DMS153 treated with DMSO at 0.1 percent for 48 hours (cell line): ENCODE measurements around the gene PARD3B.
A peak's percentile ranks its signal among the peaks of the same experiment; 100 is the strongest.
"Not testable (repeated sequence)": the region's sequence is repeated elsewhere in the genome, so short reads cannot be mapped to it uniquely, and the experiment has no call there.

Experiments used
- DNase-seq: peaks from one replicate; lab custom pipeline; 2025; ENCODE audit not compliant: unreplicated experiment; lab: John Stamatoyannopoulos, UW

PARD3B gene

GRCh38 chr2:204541637-204542036, 3.6 kb upstream of the PARD3B start:
- no peak for DNase-seq

- DNase-seq: no peak
These were observed 2.2 kb upstream of the PARD3B start for GRCh38 chr2:204542982-204543608.

- peak; percentile 34 for DNase-seq
These were observed 823 bp downstream of the PARD3B start for GRCh38 chr2:204545861-204546735.

GRCh38 chr2:204550751-204551511, 5.7 kb downstream of the PARD3B start:
- DNase-seq: no peak

- DNase-seq: no peak
These were observed 6.2 kb downstream of the PARD3B start for GRCh38 chr2:204551512-204551863.

DNA sequence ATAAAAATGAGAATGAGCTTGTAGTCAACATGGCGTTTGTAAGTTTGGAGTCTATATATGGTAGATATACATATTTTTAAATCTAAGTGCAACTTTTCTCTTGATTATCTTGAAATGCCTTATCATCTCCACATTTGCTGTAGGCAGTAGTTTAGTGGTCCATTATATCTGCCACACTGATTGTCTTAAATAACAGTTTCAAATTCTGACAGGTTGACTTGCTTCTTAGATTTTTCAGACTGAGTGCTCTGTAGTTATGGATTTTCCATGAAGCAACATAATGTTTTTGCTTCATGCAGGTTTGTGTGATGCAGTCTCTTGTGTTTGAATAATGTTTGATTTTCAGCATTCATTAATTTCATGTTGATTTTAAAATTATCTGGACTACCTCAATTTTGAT, 12.3 kb downstream of the PARD3B start:
- DNase-seq: no peak

DNA sequence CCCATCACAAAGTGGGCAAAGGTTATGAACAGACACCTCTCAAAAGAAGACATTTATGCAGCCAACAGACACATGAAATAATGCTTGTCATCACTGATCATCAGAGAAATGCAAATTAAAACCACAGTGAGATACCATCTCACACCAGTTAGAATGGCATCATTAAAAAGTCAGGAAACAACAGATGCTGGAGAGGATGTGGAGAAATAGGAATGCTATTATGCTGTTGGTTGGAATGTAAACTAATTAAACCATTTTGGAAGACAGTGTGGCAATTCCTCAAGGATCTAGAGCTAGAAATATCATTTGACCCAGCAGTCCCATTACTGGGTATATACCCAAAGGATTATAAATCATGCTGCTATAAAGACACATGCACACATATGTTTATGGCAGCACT, 14.1 kb downstream of the PARD3B start:
- not testable (repeated sequence) for DNase-seq

DNA sequence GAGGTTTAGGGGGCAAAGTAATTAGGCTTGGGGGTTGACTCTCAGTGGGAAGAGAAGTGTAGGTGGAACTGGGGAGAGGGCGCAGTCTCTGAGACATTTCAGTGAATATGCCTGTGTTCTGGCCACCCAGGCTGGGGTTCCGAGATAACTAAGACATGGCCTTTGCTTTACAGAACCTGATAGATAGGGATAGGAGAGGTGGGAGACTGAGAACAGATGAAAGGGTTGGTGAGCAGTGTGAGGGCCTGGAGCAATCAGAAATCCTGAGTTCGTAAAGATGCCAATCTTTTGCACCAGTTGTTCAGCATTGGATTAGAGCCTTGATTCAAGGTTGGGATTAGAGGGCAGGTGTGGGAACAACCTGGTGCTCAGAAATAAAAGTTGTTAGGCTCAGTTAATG, 15.6 kb downstream of the PARD3B start:
- no peak for DNase-seq

GRCh38 chr2:204561771-204562170, 16.5 kb downstream of the PARD3B start:
- DNase-seq: no peak

DNA sequence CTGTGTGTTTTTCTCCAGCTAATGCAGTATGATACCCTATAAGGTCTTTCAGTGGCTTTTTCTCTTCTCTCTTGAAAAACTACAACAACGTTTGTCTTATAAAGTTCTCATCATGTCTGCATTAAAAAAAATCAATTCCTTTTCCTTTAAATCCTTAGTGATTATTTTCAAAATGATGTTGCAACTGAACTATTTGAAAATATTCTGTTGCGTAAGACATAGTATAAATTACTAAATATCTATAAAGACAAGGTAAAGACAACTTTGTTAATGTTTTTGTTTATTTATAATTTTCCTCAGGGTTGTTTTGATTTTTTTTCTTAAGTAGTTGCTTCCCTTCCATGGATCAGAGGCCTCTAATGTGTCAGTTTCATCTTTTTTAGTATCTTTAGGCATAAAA, 21.2 kb downstream of the PARD3B start:
- no peak for DNase-seq

- DNase-seq: no peak
These were observed 25.1 kb downstream of the PARD3B start for GRCh38 chr2:204570421-204570820.

- no peak for DNase-seq
These were observed 25.8 kb downstream of the PARD3B start for GRCh38 chr2:204571041-204571440.

DNA sequence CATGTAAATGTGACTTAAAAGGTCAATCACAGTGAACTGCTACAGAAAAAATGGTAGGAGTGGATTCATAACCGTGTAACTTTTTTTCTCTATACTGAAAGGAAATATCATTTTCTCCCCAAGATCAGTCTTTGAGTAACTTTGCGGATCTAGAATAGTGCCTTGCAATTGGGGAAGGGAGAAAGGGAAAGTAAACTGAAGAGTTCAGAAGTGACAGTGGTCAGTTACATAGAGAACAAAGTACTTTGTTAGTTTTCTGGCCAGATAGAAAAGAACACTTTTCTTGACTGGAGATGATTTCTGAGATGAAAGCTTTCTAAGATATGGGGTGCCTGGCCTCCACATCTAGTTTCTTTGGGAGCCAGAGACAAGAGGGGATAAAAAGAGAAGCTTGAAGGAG, 26.6 kb downstream of the PARD3B start:
- DNase-seq: no peak

- no peak for DNase-seq
These were observed 27.9 kb downstream of the PARD3B start for GRCh38 chr2:204573221-204573620.

DNA sequence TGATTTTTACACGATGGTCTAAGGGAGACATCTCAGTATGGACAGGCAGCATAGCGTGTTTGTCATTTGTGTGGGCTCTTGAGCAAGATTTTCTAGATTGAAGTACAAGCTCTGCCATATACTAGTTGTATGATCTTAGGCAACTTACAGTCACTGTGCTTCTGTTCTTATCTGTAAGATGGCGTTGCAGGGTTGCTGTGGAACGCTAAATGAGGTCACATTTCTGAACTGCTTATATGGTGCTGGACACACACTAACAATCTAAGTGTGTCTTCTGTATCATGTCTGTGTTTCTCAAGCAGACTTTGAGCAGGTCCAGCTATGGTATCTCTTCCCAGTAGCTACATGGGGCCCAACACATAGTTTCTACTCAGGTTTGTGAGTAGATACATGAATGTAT, 29.2 kb downstream of the PARD3B start:
- DNase-seq: no peak

DNA sequence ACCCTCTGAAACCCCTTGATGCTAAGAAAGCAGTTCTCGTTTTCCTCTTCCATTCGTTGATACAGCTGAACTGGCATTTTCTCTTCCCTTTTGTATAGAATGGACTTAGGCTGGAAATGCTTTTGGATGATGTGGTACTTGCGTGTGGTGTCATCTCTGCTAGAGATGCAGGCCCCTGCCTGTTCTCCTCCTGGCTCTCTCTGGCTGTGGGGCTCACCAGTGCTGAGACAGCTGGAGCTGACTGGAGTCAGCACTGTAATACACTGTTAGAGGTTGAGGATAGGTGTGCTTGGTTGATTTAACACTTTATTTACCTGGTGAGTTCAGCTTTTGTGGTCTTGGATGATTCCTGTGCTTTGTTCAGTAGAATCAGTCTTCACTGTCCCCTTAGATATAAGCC, 30.2 kb downstream of the PARD3B start:
- DNase-seq: no peak

- no peak for DNase-seq
These were observed 31.2 kb downstream of the PARD3B start for GRCh38 chr2:204576362-204576979.

DNA sequence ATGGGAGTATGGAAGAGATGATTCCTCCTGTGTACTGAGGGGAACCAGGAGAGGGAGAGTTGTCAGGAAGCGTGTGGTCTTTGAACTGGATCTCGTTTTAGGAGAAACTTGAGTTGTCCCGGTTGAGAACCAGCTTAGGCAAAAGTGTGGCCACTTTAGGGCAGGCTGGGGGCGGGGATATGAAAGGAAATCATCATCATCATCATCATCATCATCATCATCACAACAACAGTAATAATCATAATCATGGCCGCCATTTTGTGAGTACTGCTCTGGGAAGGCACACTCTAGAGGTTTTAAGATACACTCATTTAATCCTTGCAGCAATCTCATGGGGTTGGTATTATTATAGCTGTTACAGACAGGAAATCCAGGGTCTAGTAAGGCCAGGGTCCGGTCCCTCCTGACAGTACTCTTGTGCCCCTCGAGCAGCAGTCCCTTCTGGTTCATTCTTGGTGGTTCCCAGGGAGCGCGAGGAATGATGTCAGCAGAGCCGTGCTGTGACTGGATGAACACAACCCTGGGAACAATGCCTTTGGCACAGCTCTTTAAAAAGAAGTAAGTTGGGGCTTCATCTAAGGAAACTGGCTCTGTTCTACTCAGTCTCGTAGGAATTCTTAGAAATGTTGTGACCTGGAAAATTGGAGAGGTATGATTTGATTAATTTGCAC, 33.8 kb downstream of the PARD3B start:
- no peak for DNase-seq

DNA sequence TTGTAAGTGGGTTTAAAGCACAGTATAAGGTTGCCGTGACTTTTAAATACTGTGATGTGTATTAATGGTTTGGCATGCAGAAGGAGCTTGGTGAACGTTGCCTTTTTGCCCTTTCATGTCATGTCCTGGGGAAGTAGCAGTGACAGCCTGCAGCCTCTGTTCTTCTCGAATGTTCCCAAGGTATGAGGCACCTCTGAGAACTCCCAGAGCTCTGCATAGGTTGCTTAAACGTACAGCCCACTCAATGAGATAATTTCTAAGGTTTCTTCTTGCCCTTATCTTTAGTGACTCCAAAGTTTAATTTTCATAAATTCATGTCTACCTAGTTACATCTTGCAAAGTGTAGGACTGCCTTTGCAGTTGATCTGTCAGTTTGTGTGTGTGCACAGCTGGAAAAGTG, 36.7 kb downstream of the PARD3B start:
- no peak for DNase-seq

DNA sequence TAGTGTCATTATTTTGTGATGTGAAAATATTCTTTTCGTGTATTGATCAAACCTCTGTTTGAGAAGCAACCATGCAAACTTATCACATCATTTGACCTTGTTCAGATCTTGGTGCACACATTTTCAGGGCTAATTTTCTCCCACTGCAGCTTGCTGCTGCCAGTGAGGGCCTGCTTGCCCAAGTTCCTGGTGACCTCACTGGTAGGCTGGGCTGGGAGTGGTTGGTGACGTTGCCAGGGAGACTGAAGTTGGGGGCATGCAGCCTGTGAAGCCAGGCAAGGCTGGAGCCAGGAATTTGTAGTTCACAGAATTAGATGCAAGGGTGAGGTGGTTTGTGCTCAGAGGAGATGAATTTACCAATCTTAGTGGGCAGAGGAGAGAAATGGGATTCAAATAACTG, 38.5 kb downstream of the PARD3B start:
- DNase-seq: no peak

GRCh38 chr2:204585930-204586329, 40.7 kb downstream of the PARD3B start:
- no peak for DNase-seq
